Choroid plexus epithelial cell (primary cell): ENCODE data around the gene ZNF784.

Source experiments
- DNase-seq: peaks from one replicate; pipeline ENCODE4 v3.0.0-alpha.2; 2010; ENCODE audit warnings: low read depth
- H3K4me3 ChIP-seq: 2 replicates; pipeline ENCODE4 v1.5.1; 2011; ENCODE audit warnings: low read depth, mild to moderate bottlenecking, control low read depth, low read length, moderate library complexity
- TF ChIP-seq, protein P1 (sequence below): conservative IDR thresholded peaks from 2 replicates; pipeline ENCODE4 v1.5.1; 2011; ENCODE audit warnings: low read depth, mild to moderate bottlenecking, control low read depth, inconsistent platforms, low read length, moderate library complexity

ZNF784 gene

DNA sequence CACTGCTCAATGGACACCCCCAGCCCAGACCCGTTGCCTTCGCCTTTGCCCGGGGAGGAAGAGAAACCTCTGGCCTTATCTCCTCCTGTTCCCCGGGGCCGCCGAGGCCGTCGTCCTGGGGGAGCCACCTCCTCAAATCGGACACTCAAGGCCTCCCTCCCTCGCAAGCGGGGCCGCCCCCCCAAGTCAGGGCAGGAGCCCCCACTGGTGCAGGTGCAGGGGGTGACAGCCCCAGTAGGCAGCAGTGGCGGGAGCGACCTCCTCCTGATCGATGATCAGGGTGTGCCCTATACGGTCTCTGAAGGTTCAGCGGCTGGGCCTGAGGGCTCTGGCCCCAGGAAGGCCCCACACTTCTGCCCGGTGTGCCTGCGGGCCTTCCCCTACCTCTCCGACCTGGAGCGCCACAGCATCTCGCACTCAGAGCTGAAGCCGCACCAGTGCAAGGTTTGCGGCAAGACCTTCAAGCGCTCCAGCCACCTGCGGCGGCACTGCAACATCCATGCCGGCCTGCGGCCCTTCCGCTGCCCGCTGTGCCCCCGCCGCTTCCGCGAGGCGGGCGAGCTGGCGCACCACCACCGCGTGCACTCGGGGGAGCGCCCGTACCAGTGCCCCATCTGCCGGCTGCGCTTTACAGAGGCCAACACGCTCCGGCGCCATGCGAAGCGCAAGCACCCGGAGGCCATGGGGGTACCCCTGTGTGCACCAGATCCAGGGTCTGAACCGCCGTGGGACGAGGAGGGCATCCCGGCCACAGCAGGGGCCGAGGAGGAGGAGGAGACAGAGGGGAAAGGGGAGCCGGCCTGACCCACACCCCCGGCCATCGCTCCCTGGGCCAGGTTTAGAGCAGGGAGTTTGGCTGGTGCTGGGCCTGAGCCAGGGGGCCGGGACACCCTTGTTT, 22.0 kb downstream of the ZNF784 start:
- TF ChIP-seq, protein P1, sequence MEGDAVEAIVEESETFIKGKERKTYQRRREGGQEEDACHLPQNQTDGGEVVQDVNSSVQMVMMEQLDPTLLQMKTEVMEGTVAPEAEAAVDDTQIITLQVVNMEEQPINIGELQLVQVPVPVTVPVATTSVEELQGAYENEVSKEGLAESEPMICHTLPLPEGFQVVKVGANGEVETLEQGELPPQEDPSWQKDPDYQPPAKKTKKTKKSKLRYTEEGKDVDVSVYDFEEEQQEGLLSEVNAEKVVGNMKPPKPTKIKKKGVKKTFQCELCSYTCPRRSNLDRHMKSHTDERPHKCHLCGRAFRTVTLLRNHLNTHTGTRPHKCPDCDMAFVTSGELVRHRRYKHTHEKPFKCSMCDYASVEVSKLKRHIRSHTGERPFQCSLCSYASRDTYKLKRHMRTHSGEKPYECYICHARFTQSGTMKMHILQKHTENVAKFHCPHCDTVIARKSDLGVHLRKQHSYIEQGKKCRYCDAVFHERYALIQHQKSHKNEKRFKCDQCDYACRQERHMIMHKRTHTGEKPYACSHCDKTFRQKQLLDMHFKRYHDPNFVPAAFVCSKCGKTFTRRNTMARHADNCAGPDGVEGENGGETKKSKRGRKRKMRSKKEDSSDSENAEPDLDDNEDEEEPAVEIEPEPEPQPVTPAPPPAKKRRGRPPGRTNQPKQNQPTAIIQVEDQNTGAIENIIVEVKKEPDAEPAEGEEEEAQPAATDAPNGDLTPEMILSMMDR: no peak
- no peak overlapping the region for H3K4me3 ChIP-seq
- no peak for DNase-seq

DNA sequence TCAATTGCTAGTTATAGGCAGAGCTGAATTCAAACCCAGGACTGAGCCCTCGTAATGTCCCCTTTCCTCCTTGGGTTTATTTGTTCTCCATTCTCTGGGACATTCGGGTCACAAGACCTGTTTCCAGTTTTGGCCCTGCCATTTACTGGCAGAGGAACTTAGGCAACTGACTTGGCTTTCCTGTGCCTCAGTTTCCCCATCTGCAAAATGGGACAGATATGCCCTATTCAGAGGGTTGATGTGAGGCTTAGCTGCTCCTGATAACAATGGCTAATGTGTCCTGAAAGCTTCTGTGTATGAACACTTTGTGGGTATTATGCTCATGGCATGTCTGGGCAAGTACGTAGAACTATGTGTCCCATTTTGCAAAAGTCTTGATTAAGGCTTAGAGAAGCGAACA, 23.3 kb downstream of the ZNF784 start:
- peak overlapping the region; percentile 93 for H3K4me3 ChIP-seq
- TF ChIP-seq, protein P1: no peak
- no peak for DNase-seq

DNA sequence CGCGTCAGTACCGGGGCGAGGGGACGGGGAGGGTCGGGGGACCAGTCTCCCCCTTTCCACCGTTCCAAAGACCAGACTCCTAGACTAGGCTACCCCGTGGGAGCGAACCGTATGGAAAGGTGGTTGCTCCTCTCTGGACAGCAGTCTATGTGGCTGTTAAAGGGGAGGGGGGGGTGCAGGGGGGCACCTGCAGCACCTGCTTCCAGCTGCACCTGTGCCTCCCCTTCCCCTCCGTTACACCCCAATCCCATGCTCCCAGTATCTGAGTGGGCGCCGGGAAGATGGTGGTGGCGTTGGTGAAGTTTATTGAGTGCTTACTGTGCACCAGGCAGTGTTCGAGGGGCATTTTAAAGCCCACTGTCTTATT, 23.7 kb downstream of the ZNF784 start:
- peak overlapping the region; percentile 93 for H3K4me3 ChIP-seq
- DNase-seq: no peak
- TF ChIP-seq, protein P1: no peak

DNA sequence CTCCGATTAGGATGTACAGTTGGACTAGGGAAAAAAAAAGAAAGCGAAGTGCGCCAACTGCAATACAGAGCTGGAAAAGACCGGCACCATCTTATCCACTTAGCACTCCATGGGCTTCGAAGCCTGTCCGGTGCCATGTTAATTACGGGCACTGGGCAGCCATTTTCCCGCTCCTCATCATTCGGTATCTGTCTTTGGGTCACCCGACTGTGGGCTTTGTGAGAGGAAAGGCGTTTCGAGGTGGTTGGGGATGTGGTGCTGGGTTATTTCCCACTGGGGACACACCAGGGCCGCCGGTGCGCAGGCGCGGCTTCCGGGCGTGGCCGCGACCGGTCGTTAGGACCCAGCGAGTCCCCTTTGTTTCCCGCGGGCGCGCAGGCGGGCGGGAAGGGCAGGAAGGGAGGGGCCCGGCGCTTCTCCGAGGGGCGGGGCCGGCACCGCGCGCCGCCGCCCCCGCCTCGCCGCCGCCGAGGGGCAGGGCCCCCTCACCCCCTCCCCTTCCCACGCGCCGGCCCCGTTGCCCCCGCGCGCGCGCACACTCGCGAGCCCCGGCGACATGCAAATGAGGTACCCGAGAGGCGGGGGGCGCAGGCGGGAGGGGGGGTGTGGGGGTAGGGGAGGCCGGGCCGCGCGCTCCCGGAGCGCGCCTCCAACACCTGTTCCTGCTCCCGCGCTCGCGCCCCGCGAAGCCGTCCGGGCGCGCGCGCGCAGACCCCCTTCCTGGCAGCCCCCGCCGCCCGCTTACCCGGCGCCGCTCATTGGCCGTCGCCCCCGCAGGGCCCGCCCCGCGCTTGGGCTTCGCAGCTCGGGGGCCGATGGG, 24.3 kb downstream of the ZNF784 start, which contains the start of gene ZNF524:
Gene ZNF524 (plus strand): TSS at position 447 of the 820 bp plus-strand sequence. CDS start 1,825 bp downstream, outside the sequence.
- TF ChIP-seq, protein P1: no peak
- peak; percentile 89 for DNase-seq
- H3K4me3 ChIP-seq: peak within 1 kb of the TSS; percentile 93

DNA sequence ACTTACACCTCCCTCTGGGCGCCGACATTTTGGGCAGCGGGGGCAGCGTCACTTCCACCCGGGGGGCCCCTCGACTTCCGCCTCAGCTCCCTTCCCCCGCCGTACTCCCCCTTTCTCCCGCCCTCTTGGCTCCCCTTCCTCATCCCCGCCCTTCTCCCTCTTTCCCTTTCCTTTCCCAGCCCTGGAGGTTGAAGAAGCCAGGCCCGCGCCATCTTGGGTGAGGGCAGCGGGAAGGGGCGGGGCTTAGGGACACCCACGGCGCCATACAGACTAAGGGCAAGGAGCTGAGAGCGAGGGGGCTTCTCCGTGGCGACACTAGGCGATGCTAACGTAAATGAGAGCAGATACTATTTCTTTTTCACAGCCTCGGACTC, 24.9 kb downstream of the ZNF784 start, which contains the start of gene FIZ1:
Gene FIZ1 (minus strand): TSS at position 50 of the 374 bp plus-strand sequence. CDS start 1,652 bp downstream, outside the sequence.
- peak; percentile 99 for DNase-seq
- peak within 1 kb of the TSS; percentile 93 for H3K4me3 ChIP-seq
- TF ChIP-seq, protein P1: no peak

DNA sequence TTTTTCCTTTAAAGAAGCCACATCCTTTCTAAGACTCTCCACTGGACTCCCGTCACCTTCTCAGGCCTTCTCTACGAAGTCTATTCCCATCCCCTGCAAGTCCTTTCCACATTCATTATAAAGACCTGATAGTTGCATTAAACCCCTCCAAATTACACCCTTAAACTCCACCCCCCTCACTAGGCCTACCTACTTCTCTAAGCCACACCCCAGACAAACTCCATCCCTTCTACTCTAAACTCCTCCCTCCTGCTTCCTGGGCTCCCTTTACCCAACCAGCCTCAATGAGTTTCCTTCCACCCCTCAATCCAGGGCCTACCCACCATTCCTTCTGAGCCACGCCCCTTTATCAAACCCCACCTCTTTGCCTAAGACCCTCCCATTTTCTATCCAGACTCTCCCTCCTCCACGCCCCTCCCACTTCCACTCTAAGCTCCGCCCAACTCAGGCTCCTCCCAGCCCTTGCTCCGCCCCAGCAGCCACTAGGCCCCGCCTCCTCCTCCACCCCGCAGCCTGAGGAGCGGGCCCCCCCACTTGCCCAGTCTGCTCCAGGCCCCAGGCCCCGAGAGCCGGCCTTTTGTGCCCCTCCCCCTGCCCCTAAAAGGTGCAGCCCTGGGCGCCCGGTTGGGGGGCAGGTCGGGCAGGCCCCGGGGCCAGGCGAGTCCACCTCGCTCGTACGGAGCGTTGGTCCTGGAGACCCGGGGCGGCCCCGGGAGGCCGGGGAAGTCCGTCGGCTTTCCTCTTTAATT, 25.5 kb downstream of the ZNF784 start:
- TF ChIP-seq, protein P1: no peak
- DNase-seq: peak; percentile 99
- peak overlapping the region; percentile 93 for H3K4me3 ChIP-seq
